Activated T-cell treated with anti-CD3 and anti-CD28 coated beads, Interleukin-2, amount 50 U/mL, for 4 hours (primary cell): ENCODE measurements around the gene BAG5. TPM values are rescaled to one million over a fixed set of nuclear protein-coding genes. Genes with fewer than 3 reads are reported as not detected.
A peak's percentile ranks its signal among the peaks of the same experiment; 100 is the strongest.
"Not testable (repeated sequence)": the region's sequence is repeated elsewhere in the genome, so short reads cannot be mapped to it uniquely, and the experiment has no call there.

Experiments used
- ATAC-seq, 2 donors: fragments of 200-7000 bp; cut with Tn5 transposase; one replicate each; pipeline ENCODE4 v1.10.0; 2021
- DNase-seq: peaks from one replicate; pipeline ENCODE4 v3.0.0-alpha.2; 2020
- H3K27me3 Mint-ChIP-seq: one replicate; pipeline ENCODE4 v1.8.0; 2021; ENCODE audit warnings: low read depth, mixed read lengths
- H3K36me3 Mint-ChIP-seq: one replicate; pipeline ENCODE4 v1.8.0; 2022; ENCODE audit warnings: mixed read lengths; ENCODE audit not compliant: insufficient read depth
- H3K4me1 Mint-ChIP-seq: one replicate; pipeline ENCODE4 v1.8.0; 2021; ENCODE audit warnings: low read depth, mixed read lengths
- H3K4me3 Mint-ChIP-seq: one replicate; pipeline ENCODE4 v1.8.0; 2021; ENCODE audit warnings: mild to moderate bottlenecking, moderate library complexity, mixed read lengths
- H3K9me3 Mint-ChIP-seq: one replicate; pipeline ENCODE4 v1.8.0; 2021; ENCODE audit warnings: mixed read lengths
- total RNA-seq, 3 donors: library from RNA; stranded (reverse); gene quantifications; one replicate each; pipeline ENCODE4 v1.2.1, GENCODE V29; 2021

BAG5 gene, protein sequence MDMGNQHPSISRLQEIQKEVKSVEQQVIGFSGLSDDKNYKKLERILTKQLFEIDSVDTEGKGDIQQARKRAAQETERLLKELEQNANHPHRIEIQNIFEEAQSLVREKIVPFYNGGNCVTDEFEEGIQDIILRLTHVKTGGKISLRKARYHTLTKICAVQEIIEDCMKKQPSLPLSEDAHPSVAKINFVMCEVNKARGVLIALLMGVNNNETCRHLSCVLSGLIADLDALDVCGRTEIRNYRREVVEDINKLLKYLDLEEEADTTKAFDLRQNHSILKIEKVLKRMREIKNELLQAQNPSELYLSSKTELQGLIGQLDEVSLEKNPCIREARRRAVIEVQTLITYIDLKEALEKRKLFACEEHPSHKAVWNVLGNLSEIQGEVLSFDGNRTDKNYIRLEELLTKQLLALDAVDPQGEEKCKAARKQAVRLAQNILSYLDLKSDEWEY
- 10 to 100 TPM; 31.4 to 35.6 (median 32.2) TPM for total RNA-seq

DNA sequence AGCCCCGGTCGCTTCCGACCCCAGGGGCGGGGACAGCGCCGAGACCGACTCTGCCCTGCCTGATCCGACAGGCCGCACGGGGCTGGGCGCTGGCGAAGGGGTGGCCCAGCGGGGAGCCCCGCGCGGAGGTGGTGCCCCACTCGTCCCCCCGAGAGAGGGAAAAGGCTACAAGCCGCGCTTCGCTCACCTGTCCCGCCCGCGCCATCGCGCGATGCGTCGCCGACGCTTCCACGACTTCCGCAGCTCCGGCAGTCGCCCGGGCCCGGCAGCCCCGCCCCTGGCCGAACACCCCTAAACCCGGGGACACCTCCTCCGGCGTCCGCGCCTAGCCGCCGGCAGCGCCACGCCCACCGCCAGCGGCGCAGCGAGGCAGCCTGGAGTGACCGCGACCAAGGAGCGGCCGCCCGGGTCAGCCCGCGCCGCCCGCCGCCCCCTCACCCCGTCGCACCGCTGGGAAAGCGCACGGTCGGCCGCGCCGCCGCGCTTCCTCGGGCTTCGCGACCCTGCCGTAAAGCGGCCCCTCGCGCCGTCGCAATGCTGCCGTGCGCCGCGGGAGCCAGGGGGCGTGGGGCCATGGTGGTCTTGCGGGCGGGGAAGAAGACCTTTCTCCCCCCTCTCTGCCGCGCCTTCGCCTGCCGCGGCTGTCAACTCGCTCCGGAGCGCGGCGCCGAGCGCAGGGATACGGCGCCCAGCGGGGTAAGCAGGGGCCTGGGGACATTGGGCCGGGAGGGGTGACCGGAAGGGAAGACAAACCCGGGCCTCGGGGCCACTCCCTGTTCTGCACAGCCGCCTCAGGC, at the start of gene BAG5, which contains the start of gene COA8:
Gene BAG5 (minus strand): TSS at position 229 of the 797 bp plus-strand sequence. CDS start 1,493 bp downstream, outside the sequence.
Gene COA8 (plus strand): TSS at position 532 of the 797 bp plus-strand sequence. CDS start 42 bp downstream, at position 574.
- ATAC-seq: peak; percentile 84 to 85
- Mint-ChIP-seq H3K36me3 (peaks cover 20% of the 10 kb centered on the region), H3K4me3 (peak within 1 kb of the TSS; percentile 95), H3K9me3 (no peaks in the 10 kb centered on the region), H3K27me3 (no peaks in the 10 kb centered on the region), H3K4me1 (peaks cover 59% of the 10 kb centered on the region)
- DNase-seq: peak; percentile 78

GRCh38 chr14:103611215-103611614, 48.8 kb upstream of the BAG5 start:
- Mint-ChIP-seq H3K4me1 (peaks cover 18% of the 10 kb centered on the region), H3K27me3 (peaks cover 4% of the 10 kb centered on the region), H3K9me3 (peaks cover 7% of the 10 kb centered on the region), H3K4me3 (no peak overlapping the region), H3K36me3 (no peaks in the 10 kb centered on the region)
- ATAC-seq (no peak), DNase-seq (no peak)

GRCh38 chr14:103609081-103609480, 46.6 kb upstream of the BAG5 start:
- not testable (repeated sequence) for ATAC-seq, H3K27me3 Mint-ChIP-seq

DNA sequence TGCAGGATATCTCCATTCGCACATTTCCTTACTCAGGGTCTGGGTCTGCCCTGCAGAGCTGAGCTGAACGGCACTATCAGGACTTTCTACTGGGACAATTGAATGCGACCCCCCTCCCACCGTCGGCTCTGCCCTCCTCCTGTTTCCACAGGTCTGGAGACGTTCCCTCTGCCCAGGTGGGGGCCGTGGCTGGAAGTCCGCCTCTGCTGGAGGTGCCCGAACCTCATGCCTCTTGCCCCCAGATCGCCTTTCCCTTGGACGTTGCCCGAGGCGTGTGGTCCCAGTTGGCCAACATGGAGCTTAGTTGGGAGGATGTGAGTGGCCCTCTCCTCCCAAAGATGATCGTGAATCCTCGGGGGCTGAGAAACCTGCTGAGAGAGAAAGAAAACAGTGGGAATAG, 45.4 kb upstream of the BAG5 start:
- DNase-seq: no peak
- H3K27me3 Mint-ChIP-seq: peaks cover 4% of the 10 kb centered on the region
- peaks cover 7% of the 10 kb centered on the region for H3K9me3 Mint-ChIP-seq
- H3K36me3 Mint-ChIP-seq: no peaks in the 10 kb centered on the region
- peaks cover 18% of the 10 kb centered on the region for H3K4me1 Mint-ChIP-seq
- ATAC-seq: peak; percentile 12 to 23
- H3K4me3 Mint-ChIP-seq: peak overlapping the region; percentile 73

More at GRCh38 chr14:103609081-103609480, 46.6 kb upstream of the BAG5 start:
- peaks cover 18% of the 10 kb centered on the region for H3K4me1 Mint-ChIP-seq
- DNase-seq, H3K9me3 Mint-ChIP-seq, H3K4me3 Mint-ChIP-seq, H3K36me3 Mint-ChIP-seq: not testable (repeated sequence)

- Mint-ChIP-seq H3K9me3 (peaks cover 7% of the 10 kb centered on the region), H3K27me3 (peaks cover 4% of the 10 kb centered on the region), H3K4me1 (peaks cover 18% of the 10 kb centered on the region), H3K4me3 (peak overlapping the region; percentile 73), H3K36me3 (no peaks in the 10 kb centered on the region)
- ATAC-seq (peak; percentile 74 to 84), DNase-seq (peak; percentile 27)
Observed at GRCh38 chr14:103606963-103607668, 44.7 kb upstream of the BAG5 start.

DNA sequence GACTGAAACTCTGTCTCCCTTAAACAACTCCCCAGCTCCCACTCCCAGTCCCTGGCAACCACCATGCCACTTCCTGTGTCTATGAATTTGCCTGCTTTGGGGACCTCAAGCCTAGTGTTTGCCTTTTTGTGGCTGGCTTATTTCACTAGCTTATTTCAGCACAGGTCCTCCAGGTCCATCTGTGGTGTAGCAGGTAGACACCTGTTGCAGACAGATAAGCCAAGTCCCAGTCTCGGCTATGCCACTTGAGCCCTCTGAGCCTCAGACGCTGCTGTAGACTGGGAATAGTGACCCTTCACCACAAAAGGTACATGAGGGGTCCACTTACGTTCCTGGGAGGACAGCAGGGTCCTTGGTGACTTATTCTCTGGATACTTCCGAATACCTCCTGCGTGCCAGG, 42.2 kb upstream of the BAG5 start:
- no peaks in the 10 kb centered on the region for H3K36me3 Mint-ChIP-seq
- peaks cover 4% of the 10 kb centered on the region for H3K27me3 Mint-ChIP-seq
- DNase-seq: no peak
- H3K4me1 Mint-ChIP-seq: peaks cover 18% of the 10 kb centered on the region
- no peaks in the 10 kb centered on the region for H3K9me3 Mint-ChIP-seq
- no peak for ATAC-seq
- H3K4me3 Mint-ChIP-seq: no peak overlapping the region

DNA sequence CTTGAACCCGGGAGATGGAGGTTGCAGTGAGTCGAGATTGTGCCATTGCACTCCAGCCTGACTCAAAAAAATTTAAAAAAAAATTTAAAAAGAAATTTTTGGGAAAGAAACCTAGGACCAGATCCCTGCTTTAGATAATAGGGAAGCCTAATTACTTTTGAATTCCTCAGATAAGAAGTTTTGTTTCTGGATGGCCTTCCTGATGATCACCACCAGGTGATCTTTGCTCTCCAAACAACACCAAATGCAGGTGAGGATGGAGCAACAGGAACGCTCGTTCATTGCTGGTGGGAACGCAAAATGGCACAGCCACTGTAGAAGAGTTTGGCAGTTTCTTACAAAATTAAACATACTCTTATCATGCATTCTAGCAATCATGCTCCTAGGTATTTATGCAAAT, 38.0 kb upstream of the BAG5 start:
- Mint-ChIP-seq H3K36me3 (no peaks in the 10 kb centered on the region), H3K27me3 (no peaks in the 10 kb centered on the region), H3K4me3 (no peak overlapping the region), H3K4me1 (no peaks in the 10 kb centered on the region), H3K9me3 (no peaks in the 10 kb centered on the region)
- DNase-seq (no peak), ATAC-seq (no peak)

- no peaks in the 10 kb centered on the region for H3K9me3 Mint-ChIP-seq
- peaks cover 3% of the 10 kb centered on the region for H3K4me1 Mint-ChIP-seq
- H3K27me3 Mint-ChIP-seq: no peaks in the 10 kb centered on the region
- no peaks in the 10 kb centered on the region for H3K36me3 Mint-ChIP-seq
- ATAC-seq (no peak), DNase-seq (no peak)
- no peak overlapping the region for H3K4me3 Mint-ChIP-seq
Observed at GRCh38 chr14:103597623-103598377, 35.3 kb upstream of the BAG5 start.

- Mint-ChIP-seq H3K36me3 (peaks cover 1% of the 10 kb centered on the region), H3K4me3 (no peak overlapping the region), H3K9me3 (no peaks in the 10 kb centered on the region), H3K4me1 (peaks cover 3% of the 10 kb centered on the region), H3K27me3 (no peaks in the 10 kb centered on the region)
- DNase-seq: no peak
- no peak for ATAC-seq
Observed at GRCh38 chr14:103594265-103594664, 31.8 kb upstream of the BAG5 start.

GRCh38 chr14:103593577-103593976, 31.1 kb upstream of the BAG5 start:
- Mint-ChIP-seq H3K9me3 (no peaks in the 10 kb centered on the region), H3K4me3 (no peak overlapping the region), H3K4me1 (peaks cover 3% of the 10 kb centered on the region), H3K27me3 (no peaks in the 10 kb centered on the region), H3K36me3 (peaks cover 6% of the 10 kb centered on the region)
- ATAC-seq (peak; percentile 18 to 52), DNase-seq (no peak)

DNA sequence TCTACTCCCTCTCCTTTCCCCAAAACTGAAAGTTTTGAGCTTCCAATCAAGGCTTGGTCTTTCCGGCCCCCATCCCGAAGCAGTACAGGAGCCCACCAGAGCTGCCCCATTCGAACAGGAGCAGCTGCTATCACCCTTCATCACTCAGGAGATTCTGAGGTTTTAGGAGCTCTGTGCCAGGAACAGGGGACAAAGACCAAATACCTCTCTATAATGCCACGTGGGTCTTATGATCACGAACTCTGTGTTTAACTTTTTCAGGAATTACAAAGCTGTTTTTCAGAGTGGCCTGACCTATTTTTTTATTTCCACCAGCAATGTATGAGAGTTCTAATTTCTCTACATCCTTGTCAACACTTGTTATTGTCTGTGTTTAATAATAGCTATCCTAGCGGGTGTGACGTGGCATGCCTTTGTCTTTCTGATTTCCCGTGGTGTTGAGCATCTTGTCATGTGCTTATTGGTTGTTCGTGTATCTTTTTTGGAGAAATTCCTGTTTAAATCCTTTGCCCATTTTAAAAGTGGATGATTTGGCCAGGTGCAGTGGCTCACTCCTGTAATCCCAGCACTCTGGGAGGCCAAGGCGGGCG, 22.0 kb upstream of the BAG5 start:
- no peak for ATAC-seq
- no peaks in the 10 kb centered on the region for H3K9me3 Mint-ChIP-seq
- DNase-seq: no peak
- no peaks in the 10 kb centered on the region for H3K27me3 Mint-ChIP-seq
- no peak overlapping the region for H3K4me3 Mint-ChIP-seq
- H3K4me1 Mint-ChIP-seq: no peaks in the 10 kb centered on the region
- H3K36me3 Mint-ChIP-seq: peaks cover 20% of the 10 kb centered on the region

- Mint-ChIP-seq H3K36me3 (peaks cover 15% of the 10 kb centered on the region), H3K27me3 (no peaks in the 10 kb centered on the region), H3K4me3 (no peak overlapping the region), H3K4me1 (no peaks in the 10 kb centered on the region), H3K9me3 (no peaks in the 10 kb centered on the region)
- ATAC-seq (no peak), DNase-seq (no peak)
Observed at GRCh38 chr14:103581954-103582703, 19.7 kb upstream of the BAG5 start.

DNA sequence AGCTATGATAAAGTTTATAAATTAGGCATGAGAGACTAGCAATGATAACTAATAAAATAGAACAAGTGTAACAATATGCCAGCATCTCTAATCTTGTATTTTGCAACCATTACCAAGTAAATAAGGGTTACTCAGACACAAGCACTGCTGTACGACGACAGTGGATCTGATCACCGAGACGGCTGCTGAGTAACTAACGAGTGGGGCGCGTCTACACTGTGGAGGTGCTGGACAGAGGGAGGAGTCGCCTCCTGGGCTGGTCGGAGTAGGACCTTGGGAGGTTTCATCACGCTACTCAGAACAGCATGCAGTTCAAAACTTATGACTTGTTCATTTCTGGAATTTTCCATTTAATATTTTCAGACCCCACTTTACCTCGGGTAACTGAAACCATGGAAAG, 18.7 kb upstream of the BAG5 start:
- no peak for ATAC-seq
- Mint-ChIP-seq H3K9me3 (no peaks in the 10 kb centered on the region), H3K36me3 (peaks cover 12% of the 10 kb centered on the region), H3K27me3 (no peaks in the 10 kb centered on the region), H3K4me1 (no peaks in the 10 kb centered on the region), H3K4me3 (no peak overlapping the region)
- DNase-seq: no peak
